HL-60/S4 treated with phorbol 12-myristate 13-acetate at 8.2 ng/mL for 4 days and 3 days (cell line): ENCODE measurements around the gene TMEM158.

Experiments
- in situ Hi-C: fragments of 300-500 bp; cut with MboI; formaldehyde crosslinking; loops from 2 replicates; pipeline ENCODE4 v1.15.0; 2022; ENCODE audit warnings: low sequenced_read_pairs

Gene TMEM158

DNA sequence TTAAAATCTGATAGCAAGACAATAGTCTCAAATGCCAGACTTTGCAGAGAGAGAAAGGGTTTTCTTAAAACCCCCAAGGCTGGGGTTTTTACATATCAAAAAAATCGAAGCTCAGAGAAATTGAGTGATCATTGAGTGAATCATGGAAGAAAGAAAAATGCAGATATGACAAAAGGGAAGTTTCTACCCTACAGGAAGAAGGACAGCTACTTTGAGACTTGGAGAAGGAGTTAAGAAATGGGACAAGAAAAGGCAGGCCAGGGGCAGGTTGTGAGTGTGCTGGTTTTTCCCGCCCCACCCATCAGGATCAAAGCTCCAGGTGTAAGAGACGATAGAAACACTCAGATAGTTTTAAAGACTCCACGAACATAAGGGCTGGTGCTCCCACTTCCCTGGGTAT, 18.6 kb downstream of the TMEM158 start:
- in situ Hi-C loops: loop anchor here (25.0 kb wide), 2 partner anchors 170 to 280 kb away; partner anchors contain the start of gene CLEC3B

DNA sequence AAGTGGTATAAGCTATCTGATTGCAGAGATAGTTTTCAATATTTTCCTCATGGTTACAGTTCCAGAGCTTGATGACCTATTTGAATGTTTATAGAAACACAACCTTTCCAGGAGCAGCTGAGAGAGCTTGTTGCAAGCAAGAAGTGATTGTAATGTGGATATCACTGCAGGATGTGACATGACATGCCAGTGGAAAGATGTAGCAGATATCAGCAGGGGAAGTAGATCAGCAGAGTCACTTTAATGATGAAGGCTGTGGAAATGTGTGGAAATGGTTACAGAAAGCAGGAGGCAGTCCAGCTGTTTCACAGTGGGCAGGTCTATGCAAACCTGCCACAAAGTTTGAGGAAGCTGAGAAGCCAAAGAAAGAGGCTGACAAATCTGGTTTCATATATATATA, 21.0 kb downstream of the TMEM158 start:
- in situ Hi-C loops: loop anchor here (25.0 kb wide), 2 partner anchors 168 to 282 kb away; partner anchors contain the start of gene CLEC3B

DNA sequence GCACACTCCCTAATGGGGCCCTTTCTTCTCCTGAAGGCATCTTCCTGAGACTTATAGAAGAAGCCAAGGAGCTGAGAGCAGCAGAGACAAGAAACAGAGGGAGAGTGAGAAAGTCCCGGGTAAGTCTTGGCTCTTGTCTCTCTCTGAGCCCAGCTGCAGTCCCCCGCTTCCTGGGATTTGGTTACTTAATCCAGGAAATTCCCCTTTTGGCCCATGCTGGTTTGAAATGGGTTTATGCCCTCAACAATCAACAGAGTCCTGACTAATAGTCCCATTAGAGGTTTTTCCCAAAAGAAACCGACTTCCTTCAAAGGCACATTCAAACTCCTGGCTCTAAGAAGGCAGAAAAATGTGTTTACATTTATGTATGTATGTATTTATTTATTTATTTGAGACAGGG, 22.0 kb downstream of the TMEM158 start:
- in situ Hi-C loops: loop anchor here (25.0 kb wide), 2 partner anchors 167 to 283 kb away; partner anchors contain the start of gene CLEC3B

DNA sequence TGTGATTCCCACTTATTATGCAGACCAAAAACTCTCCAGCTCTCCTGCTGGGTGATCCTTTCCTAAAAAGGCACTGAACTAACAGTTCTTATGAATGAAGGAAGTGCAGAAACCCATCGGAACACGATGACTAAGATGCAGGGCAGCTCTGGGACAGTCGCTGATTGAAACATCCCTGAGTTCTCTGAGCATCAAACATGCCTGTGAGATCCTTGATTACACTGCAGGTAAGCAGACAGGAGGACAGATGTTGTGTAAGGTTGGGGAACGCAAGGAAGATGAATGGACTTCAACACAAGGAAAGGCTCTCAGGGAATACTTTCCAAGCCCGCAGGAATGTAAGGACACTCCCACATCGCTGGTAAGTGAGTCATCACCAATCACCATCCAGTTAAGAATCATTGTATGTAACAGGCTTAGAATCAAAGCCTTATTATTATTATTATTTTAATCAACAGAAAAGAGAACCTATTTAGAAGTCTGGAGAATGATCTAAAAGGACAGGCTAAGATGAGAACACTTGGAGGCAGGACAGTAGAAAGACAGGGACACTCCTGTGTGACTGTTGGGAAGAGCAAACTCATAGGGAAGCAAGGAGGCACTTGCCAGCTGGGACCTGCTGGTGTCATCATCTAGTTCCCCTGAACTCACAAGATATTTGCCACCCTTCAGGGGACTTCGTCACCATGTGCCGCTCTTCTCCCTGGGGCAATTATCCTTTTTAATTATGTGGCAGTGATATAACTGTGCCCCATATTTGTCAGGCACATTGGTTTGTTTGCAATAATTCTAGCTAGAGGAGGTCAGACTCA, 26.0 kb downstream of the TMEM158 start:
- in situ Hi-C loops: loop anchor here (25.0 kb wide), 2 partner anchors 163 to 287 kb away; partner anchors contain the start of gene CLEC3B

DNA sequence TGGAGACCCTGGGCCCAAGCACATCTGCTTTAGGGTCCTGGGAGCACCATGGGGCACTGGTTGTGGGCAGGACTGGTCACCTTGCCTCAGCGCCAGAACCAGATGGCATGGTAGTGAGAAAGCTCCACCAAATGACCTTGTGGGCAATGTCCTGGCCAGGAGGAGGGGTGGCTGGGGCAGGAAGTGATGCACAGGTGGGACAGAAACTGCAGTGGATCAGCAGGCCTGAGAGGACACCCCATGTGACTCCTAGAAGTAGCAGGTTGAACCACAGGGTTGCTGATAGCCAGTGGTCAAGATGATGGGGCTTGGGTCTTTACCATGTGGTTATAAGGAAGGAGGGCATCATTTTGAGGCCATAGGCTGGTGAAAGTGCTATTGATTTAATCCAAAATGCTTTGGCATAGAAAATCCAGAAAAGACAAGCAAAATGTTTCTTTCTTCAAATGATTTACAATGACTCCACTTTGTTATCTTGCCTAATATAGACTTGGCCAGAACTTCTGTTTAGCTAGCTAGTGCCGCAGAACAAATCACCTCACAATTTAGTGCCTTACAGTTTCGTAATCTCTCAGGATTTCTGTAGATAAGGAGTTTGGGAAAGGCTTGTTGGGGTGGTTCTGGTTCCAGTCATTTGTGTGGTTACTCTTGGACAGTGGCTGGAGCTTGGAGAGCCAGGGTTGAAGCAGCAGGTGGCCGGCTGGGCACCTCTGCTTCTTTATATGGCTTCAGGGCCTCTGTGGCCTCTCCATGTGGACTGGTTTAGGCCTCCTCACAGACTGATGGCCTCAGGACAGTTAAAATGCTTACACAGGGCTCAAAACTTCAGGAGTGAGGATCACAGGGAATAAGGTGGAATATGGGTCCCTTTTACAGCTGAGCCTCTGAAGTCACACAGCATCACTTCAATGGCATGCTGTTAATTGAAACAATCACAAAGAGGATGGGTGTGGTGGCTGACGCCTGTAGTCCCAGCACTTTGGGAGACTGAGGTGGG, 27.5 kb downstream of the TMEM158 start:
- in situ Hi-C loops: no loop called here

DNA sequence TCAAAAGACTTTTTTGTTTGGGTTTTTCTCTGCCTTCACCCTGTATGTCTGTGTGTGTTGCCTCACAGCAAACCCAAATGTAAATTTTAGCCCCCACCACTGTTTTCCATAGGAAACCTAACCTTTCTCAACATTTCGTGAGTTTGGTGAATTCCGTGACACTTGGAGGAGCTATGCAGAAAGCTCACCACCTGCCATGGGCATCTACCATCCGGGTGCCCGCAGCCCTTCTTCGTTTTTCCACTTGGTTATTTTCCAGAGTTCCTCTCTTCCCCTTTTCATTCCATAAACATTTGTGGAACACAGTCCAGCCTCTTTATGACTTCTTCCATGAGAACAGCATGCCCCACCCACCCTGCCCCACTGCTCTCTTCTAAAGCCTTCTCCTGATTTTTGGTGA, 31.3 kb downstream of the TMEM158 start:
- in situ Hi-C loops: no loop called here

DNA sequence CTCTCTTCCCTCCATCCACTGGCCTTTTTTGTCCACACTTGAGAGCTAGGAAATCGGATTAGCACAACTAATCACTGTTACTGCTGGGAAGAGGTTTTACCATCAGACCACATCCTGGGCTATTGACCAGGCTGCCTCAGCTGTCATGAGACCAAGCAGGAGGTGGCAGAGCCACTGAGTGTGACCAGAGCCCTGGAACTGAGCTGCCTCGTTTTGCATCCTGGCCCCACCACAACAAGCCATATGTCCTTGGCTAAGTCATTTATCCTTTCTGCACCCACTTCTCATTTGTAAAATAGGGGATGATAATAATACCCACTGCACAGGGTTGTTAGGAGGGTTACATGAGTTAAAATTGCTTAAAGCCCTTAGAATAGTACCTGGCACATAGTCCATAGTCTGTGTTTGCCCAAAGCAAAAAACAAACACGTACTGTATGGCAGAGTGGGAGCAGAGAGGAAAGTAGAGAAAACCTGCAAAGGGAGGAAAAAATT, 34.1 kb downstream of the TMEM158 start:
- in situ Hi-C loops: no loop called here

DNA sequence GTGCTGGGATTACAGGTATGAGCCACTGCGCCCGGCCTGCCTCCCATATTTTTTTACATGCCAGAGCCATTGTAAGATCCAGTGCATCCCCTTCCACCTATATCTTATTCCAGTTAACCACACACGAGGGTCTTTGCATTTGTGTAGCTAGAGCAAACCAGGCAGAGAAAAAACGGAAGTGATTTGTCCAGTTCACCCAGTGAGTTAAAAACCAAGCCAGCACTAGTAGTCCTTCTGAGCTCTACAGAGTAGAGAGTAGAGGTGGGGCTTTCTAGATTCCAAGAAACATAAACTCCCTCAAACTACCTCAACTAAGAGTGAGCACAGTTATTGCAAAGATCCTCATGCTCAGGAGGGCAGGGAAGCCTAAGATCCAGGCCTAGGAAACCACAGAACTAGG, 34.7 kb downstream of the TMEM158 start:
- in situ Hi-C loops: no loop called here

DNA sequence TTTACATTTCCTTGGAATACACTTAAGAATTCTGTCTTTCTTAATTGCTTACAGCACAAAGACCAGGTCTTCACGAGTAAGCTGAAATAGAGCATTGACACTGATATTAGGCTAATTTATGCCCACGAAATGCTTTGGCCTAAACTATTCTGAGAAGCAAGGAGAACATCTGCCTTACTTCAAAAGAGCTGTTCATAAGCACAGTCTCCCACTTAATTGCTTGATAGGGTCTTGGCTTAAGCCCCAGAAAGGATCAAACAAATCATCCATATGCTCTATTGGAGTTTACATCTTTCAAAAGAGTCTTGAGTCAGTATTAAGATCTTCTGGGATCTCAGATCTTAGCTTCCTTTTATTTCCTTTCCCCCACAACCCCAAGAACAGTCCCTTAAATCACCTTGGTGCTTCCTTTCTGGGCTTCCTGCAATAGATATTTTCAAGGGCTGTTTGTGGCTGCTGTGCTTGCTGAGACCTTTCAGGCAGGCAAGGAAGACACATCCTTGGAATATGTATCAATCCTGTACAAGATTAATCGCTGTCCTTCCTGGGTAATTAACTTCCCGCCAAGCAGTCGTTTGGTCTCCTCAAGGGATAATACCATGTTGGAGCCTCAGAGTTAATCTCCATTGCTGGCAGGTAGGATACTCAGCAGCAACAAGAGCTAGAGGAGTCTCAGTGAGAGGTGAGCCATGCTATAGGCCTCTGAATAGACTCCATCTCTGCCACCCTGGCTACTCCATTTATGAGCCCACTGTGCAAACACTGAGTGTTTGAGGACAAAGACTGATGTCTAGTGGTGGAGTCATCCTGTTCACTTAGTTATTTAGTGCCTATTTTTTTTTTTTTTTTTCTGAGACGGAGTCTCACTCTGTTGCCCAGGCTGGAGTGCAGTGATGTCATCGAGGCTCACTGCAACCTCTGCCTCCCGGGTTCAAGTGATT, 37.1 kb downstream of the TMEM158 start:
- in situ Hi-C loops: no loop called here

DNA sequence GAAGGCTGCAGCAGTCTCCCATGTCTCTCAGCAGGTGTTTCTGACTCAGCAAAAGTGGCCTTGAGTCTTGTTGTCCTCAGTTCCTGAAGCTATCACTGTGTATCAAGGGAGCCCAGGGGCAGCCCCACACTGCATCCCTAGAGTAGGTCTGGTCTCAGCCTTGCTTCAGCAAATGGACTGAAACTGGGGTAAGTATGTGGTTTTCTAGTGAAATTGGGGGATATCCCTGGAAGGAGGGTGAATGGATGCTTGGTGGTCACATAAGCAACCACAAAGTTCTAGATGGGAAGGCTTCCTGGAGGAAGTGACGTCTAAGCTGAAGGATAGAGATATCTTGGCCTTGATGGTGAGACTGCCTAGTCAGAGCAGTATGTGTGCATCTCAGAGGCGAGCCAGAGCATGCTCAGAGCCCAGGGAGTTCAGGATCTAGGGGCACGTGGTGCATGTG, 38.4 kb downstream of the TMEM158 start:
- in situ Hi-C loops: no loop called here

DNA sequence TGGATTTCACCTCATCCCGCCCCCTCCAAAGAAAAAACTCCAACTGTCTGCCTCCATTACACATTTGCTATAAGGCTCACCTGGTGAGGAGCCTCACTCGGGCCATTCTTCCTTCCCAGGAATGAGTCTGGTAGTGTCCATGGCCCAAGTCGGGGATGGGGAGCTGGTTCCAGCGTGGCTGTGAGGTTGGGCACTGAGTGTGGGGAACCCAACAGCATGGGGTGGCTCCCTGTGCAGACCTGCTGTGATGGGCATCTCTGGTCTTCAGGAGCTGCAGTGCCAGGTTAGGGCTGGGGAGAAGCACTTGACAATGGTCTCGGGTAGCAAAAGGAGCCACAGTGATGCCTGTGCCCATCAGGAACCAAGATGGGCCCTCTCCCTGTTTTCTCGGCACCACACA, 39.2 kb downstream of the TMEM158 start:
- in situ Hi-C loops: no loop called here

DNA sequence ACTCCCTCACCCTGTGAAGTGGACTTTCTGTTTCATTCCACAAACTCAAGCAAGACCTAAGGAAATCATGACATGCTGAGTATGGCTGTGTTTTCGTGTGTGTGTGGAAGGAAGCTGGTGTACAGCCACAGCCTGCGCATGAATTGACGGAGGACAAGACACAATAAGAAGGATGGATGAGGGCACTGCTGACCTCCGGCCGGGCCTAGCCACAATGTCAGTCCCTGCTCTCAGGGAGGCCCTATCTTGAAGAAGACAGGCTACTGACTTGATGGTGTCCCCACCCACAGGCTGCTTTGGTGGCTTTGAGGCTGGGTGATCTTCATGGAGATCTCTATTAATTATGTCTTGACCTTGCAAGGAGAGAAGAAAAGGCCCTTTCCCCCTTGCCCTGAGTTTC, 40.6 kb downstream of the TMEM158 start:
- in situ Hi-C loops: no loop called here

DNA sequence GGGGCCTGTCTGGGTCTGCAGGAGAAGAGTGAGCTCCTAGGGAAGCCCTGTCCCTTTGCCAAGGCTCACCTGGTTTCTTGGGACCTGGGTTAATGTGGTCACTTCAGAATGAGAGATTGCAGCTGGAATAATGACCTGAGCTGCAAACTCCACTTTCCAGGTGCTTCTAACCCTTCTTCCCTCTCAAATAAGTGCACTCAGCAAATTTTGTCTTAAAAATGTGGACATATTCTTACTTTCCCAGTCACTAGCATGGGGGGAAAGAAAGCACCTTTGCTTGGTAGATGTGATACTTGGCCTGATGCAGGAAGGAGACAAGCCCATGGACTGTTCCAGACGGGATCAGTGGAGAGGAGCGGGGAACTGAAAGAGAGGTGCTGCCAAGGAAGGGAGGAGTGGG, 41.0 kb downstream of the TMEM158 start:
- in situ Hi-C loops: no loop called here

DNA sequence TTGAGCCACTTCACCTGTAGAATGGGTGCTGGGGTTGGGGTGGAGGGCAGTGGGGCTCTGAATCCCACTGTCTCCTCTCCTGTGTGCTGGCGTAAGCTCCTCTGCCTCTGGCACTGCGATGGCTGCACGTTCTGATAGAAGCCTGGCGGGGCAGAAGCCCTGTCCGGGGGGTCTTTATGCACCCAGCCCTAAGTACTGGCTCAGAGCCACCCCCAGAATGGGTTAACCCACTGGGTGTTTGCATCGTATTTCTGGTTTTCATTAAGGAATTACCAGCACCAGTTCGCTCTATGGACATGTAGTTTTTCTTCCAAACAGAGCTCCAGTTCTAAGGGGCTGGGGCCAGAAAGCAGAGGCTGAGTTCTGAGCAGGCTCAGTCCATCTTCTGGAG, 42.2 kb downstream of the TMEM158 start:
- in situ Hi-C loops: no loop called here

DNA sequence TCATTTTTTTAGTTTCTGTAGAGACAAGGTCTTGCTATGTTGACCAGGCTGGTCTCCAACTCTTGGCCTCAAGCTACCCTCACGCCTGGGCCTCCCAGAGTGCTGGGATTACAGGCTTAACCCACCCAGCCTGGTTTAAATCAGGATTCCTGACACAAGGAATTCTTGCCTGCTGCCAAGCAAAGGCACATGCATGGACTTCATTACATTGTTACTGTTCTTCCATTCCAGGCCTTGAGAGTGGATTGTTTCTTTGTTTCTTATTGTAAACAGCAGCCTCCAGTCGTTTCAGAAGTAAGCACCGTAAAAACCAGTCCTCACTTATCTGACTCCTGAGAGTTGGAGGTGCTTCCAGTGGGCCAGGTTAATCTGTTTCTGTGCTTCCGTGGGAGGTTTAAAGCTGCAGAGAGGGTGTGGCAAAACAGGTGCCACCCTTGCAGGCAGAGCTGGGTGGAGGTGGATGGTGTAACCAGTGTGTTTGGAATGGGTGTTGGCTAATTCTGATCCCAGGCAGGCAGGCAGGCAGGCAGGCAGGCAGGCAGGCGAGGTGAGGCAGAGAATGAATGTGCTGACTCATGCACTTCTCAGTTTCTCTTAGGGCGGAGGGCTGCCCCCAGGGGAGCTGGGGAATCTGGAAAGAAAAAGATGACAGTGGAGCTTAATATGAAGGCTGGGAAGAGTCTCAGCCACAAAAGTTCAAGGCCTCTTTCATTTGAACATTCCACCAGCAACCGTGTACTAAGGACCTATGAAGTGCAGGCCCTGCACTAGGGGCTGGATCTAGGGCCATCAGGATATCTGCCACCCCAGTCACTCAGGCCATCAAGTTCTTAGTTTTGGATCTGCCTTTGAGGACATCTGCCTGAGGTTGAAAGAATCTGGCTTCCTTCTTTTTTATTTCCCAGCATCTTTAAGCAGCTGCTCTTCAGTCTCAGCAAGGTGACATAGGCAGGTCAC, 42.9 kb downstream of the TMEM158 start:
- in situ Hi-C loops: no loop called here

DNA sequence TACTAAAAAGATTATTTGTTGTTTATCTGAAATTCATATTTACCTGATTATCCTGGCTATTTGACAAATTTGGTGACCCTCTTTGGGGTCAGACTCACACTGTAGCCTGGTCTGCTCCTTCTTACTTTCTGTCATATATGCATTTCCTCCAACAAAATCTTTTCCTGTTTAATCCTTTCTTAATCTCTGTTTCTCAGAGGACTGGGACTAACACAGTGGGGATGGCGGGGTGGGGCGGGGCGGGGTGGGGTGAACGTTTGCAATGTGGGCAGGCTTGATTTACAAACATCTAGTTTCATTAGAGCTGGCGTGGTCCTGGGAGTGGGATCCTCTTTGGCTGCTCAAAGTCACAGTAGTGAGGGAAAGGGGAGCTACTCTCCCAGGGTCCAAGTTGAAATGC, 44.6 kb downstream of the TMEM158 start:
- in situ Hi-C loops: no loop called here

DNA sequence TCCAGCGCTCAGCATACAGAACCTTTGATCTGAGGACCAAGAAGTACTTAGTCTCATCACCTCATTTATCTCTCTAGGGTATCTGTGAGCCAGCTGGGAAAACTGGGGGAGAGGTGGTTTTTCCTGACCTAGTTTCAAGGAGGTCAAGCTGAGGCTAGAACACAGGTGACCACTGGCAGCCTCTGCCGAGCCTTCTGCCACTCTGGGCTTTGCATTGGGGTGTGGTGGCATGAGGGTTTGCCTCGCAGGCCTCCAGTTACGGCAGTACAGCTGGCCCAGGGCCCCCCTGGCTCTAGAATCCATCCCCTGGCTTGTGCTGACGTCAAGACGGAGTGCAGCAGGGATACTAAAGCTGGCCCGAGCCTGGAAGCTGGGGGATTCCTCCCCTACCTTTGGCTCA, 45.2 kb downstream of the TMEM158 start:
- in situ Hi-C loops: no loop called here

DNA sequence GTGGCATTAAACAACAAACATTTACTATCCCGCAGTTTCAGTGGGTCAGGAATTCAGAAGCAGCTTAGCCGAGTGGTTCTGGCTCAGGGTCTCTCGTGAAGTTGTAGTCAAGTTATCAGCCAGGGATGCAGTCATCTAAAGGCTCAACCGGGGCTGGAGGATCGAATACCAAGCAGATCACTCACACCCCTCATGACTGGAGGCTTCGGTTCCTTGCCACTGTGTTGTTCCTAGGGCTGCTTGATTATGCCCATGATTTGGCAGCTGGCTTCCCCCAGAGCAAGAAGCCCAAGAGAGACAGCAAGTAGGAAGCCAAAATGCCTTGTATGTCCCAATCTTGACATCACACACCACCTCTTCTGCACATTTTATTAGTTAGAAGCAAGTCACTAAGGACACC, 46.0 kb downstream of the TMEM158 start:
- in situ Hi-C loops: no loop called here

DNA sequence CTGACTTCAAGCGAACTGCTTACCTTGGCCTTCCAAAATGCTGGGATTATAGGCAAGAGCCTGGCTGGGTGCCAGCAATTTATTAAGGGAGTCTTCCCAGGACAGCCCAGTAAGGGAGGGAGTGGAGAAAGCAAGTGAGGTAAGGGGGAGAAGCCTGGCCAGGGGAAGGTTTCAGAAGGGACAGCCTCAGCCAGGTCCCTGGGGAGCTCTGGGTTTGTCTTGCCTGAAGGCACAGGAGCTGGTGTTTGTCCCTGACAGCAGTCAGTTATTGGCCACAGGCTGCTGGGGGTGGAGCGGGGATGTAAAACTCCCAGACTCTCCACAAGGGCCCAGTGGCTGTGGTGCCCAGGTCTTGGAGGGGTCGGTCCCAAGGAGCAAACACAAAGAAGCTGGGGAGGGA, 46.9 kb downstream of the TMEM158 start:
- in situ Hi-C loops: no loop called here
